B cell (primary cell): ENCODE data around the gene SLC66A1. TPM values are rescaled to one million over a fixed set of nuclear protein-coding genes. Genes with fewer than 3 reads are reported as not detected.

ENCODE experiments used
- ATAC-seq: fragments of 200-7000 bp; cut with Tn5 transposase; one replicate; pipeline ENCODE4 v1.10.0; 2021; ENCODE audit warnings: low read depth, mild to moderate bottlenecking, moderate number of reproducible peaks, moderate library complexity
- CTCF ChIA-PET: fragments of 350-600 bp; sonication (Branson Sonifier 250); formaldehyde crosslinking; loops from one replicate; lab custom pipeline; 2021; ENCODE audit warnings: antibody characterized with exemption, inconsistent platforms; lab: Charles Lee
- POLR2A ChIA-PET: fragments of 350-600 bp; sonication (Branson Sonifier 250); formaldehyde crosslinking; loops from one replicate; lab custom pipeline; 2021; ENCODE audit warnings: antibody characterized with exemption; lab: Charles Lee
- DNase-seq: peaks from one replicate; pipeline ENCODE4 v3.0.0; 2013
- H2AFZ ChIP-seq: 2 replicates; pipeline ENCODE4 v1.6.1; 2012; ENCODE audit warnings: mild to moderate bottlenecking, low read depth, low read length; ENCODE audit not compliant: insufficient read depth, poor library complexity, severe bottlenecking
- H3K27ac ChIP-seq, 2 donors: 1 replicate in 1 of 2; 2 replicates in 1 of 2; pipeline ENCODE4 v1.5.1; 2012 to 2013; ENCODE audit warnings: low read length in 2 of 2, mild to moderate bottlenecking in 2 of 2, moderate library complexity in 1 of 2
- H3K27me3 ChIP-seq, 4 experiments: fragments of 200-600 bp in 1 of 4; sonication (generic) in 1 of 4; replicated peaks in 1 of 4; 1 replicate in 2 of 4; 2 replicates in 2 of 4; pipeline versions ENCODE4 v1.6.1 to v1.7.0; 2013 to 2016; ENCODE audit warnings: low read length in 3 of 4, mild to moderate bottlenecking in 2 of 4, mixed read lengths in 1 of 4, moderate library complexity in 1 of 4; ENCODE audit not compliant: insufficient read depth in 4 of 4, control insufficient read depth in 3 of 4; ENCODE audit errors: control extremely low read depth in 1 of 4
- H3K36me3 ChIP-seq, 2 experiments: replicated peaks in 1 of 2; 1 replicate in 1 of 2; 2 replicates in 1 of 2; pipeline versions ENCODE4 v1.6.1 to v1.7.1; 2013; ENCODE audit warnings: low read length in 1 of 2; ENCODE audit not compliant: insufficient read depth in 2 of 2, control insufficient read depth in 1 of 2; ENCODE audit errors: control extremely low read depth in 1 of 2, extremely low read depth in 1 of 2
- H3K4me1 ChIP-seq, 2 donors: fragments of 200-600 bp in 1 of 2; sonication (generic) in 1 of 2; 1 replicate in 1 of 2; 2 replicates in 1 of 2; pipeline versions ENCODE4 v1.5.1 to v1.6.1; 2013 to 2017; ENCODE audit warnings: low read length in 2 of 2; ENCODE audit not compliant: control insufficient read depth in 2 of 2, insufficient read depth in 2 of 2
- H3K4me2 ChIP-seq: replicated peaks from 2 replicates; pipeline ENCODE3; 2012; ENCODE audit warnings: mild to moderate bottlenecking, low read depth, low read length; ENCODE audit not compliant: poor library complexity, severe bottlenecking
- H3K4me3 ChIP-seq, 5 experiments: fragments of 200-600 bp in 1 of 5; sonication (generic) in 1 of 5; 1 replicate in 3 of 5; 2 replicates in 2 of 5; pipeline versions ENCODE4 v1.5.1 to v1.7.0; 2011 to 2016; ENCODE audit warnings: low read length in 4 of 5, mild to moderate bottlenecking in 4 of 5, low read depth in 2 of 5, control low read depth in 1 of 5, moderate library complexity in 1 of 5; ENCODE audit not compliant: insufficient read depth in 1 of 5; ENCODE audit errors: control extremely low read depth in 1 of 5, extremely low read depth in 1 of 5
- H3K79me2 ChIP-seq: fragments of 200-600 bp; sonication (generic); one replicate; pipeline ENCODE4 v1.6.0; 2016; ENCODE audit warnings: low read length; ENCODE audit not compliant: control insufficient read depth, insufficient read depth
- H3K9ac ChIP-seq: fragments of 200-600 bp; sonication (generic); 2 replicates; pipeline ENCODE4 v1.6.1; 2017; ENCODE audit warnings: mild to moderate bottlenecking, low read length, moderate library complexity
- H3K9me3 ChIP-seq, 3 donors: one replicate each; pipeline versions ENCODE4 v1.6.1 to v1.7.1; 2013; ENCODE audit warnings: low read length in 2 of 3; ENCODE audit not compliant: control insufficient read depth in 2 of 3, insufficient read depth in 1 of 3; ENCODE audit errors: control extremely low read depth in 1 of 3
- H4K20me1 ChIP-seq: 2 replicates; pipeline ENCODE4 v1.6.0; 2012; ENCODE audit warnings: mild to moderate bottlenecking, low read length; ENCODE audit not compliant: insufficient read depth, control insufficient read depth, poor library complexity, severe bottlenecking
- H3K27ac Mint-ChIP-seq: one replicate; pipeline ENCODE4 v1.8.0; 2021; ENCODE audit warnings: mixed read lengths
- H3K27me3 Mint-ChIP-seq: one replicate; pipeline ENCODE4 v1.8.0; 2021; ENCODE audit warnings: mixed read lengths
- H3K4me1 Mint-ChIP-seq: one replicate; pipeline ENCODE4 v1.8.0; 2021; ENCODE audit warnings: mixed read lengths
- H3K4me3 Mint-ChIP-seq: one replicate; pipeline ENCODE4 v1.8.0; 2021; ENCODE audit warnings: mixed read lengths
- H3K9me3 Mint-ChIP-seq: one replicate; pipeline ENCODE4 v1.8.0; 2022; ENCODE audit warnings: mixed read lengths; ENCODE audit not compliant: insufficient read depth
- EZH2 ChIP-seq: IDR thresholded peaks from 2 replicates; pipeline ENCODE4 v1.6.1; 2012; ENCODE audit warnings: borderline replicate concordance, low read depth, mild to moderate bottlenecking, moderate library complexity, low read length; ENCODE audit not compliant: insufficient read depth, poor library complexity, severe bottlenecking
- WGBS: methylation state at CpG from one replicate; pipeline ENCODE4 v1.1.5; 2013; ENCODE audit warnings: missing lambda C conversion rate; ENCODE audit not compliant: insufficient coverage; 5-methylcytosine and 5-hydroxymethylcytosine counted together
- intact Hi-C: fragments of 100-400 bp; cut with micrococcal nuclease; formaldehyde crosslinking; loops from one replicate; pipeline ENCODE4 v1.10.0; 2022
- polyA plus RNA-seq: library from polyadenylated mRNA; depleted of rRNA; stranded (reverse); fragments of >200 nt; gene quantifications from 2 replicates; pipeline ENCODE4 v1.2.3, GENCODE V29; 2012
- total RNA-seq, 2 donors: library from RNA; stranded (reverse); fragments of 120-200 nt in 1 of 2; gene quantifications; 1 replicate in 1 of 2; 2 replicates in 1 of 2; pipeline versions ENCODE4 v1.2.3 to v1.2.4, GENCODE V29; 2013 to 2022
- TF ChIP-seq, protein P1 (sequence below): fragments of 200-600 bp; IDR thresholded peaks from one replicate; pipeline ENCODE4 v1.8.0; 2022; ENCODE audit warnings: antibody characterized with exemption, mild to moderate bottlenecking

Gene SLC66A1
- total and polyA plus RNA-seq, 2 donors (not counting 1 experiment from before 2014, with no cell fraction given): 24.4 to 26.8 TPM

DNA sequence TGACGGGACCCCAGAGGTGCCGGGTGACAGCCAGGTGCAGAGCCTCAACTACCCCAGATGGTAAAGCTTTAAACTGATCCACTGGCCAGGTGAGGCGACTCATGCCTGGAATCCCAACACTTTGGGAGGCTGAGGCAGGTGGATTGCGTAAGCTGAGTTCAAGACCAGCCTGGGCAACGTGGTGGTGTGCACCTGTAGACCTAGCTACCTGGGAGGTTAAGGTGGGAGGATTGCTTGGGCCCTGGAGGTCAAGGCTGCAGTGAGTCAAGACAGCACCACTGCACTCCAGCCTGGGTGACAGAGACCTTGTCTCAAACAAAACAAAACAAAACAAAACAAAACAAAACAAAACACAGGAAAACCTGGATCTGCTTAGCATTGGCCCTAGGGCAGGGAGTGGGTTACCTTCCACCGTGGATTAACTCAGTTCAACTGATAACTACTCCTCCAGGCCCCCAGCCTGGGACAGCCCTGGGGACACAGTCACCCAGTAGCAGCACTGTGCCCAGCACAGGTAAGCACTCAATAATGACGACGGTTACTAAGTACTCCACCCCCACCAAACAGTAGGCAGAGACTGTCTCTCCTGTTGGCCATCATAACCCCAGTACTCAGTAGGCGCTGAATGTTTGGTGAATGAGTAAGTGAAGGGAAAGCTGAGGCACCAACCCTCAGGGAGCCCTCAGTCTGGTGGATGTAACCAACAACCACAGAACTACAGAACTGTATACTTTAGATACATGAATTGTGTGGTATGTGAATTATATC is 21.6 kb downstream of the SLC66A1 start:
- WGBS: 82% methylated on average over 6 of the region's 9 CpGs
- no peaks in the 10 kb centered on the region for H3K79me2 ChIP-seq
- no peak overlapping the region for H3K4me3 Mint-ChIP-seq
- no peak overlapping the region for H3K27ac ChIP-seq
- H3K27me3 Mint-ChIP-seq: no peaks in the 10 kb centered on the region
- H3K9ac ChIP-seq: no peak overlapping the region
- H3K4me1 Mint-ChIP-seq: no peaks in the 10 kb centered on the region
- CTCF ChIA-PET: interaction anchor here (1.5 kb wide), 1 partner anchor 248 kb away, joined by 4 read pairs; no protein-coding TSS in a partner anchor
- H3K4me2 ChIP-seq: no peak overlapping the region
- H4K20me1 ChIP-seq: no peaks in the 10 kb centered on the region
- POLR2A ChIA-PET: no interaction called here
- no peaks in the 10 kb centered on the region for H3K9me3 ChIP-seq
- no peaks in the 10 kb centered on the region for H3K4me1 ChIP-seq
- H2AFZ ChIP-seq: no peak overlapping the region
- peaks cover 0 to 16% of the 10 kb centered on the region in 2 experiments for H3K36me3 ChIP-seq
- no peak for DNase-seq
- no peak overlapping the region for H3K27ac Mint-ChIP-seq
- ATAC-seq: no peak
- TF ChIP-seq, protein P1, sequence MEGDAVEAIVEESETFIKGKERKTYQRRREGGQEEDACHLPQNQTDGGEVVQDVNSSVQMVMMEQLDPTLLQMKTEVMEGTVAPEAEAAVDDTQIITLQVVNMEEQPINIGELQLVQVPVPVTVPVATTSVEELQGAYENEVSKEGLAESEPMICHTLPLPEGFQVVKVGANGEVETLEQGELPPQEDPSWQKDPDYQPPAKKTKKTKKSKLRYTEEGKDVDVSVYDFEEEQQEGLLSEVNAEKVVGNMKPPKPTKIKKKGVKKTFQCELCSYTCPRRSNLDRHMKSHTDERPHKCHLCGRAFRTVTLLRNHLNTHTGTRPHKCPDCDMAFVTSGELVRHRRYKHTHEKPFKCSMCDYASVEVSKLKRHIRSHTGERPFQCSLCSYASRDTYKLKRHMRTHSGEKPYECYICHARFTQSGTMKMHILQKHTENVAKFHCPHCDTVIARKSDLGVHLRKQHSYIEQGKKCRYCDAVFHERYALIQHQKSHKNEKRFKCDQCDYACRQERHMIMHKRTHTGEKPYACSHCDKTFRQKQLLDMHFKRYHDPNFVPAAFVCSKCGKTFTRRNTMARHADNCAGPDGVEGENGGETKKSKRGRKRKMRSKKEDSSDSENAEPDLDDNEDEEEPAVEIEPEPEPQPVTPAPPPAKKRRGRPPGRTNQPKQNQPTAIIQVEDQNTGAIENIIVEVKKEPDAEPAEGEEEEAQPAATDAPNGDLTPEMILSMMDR: no peak
- TF ChIP-seq EZH2: no peak
- H3K9me3 Mint-ChIP-seq: no peaks in the 10 kb centered on the region
- H3K4me3 ChIP-seq: no peak overlapping the region
- H3K27me3 ChIP-seq: no peaks in the 10 kb centered on the region
- intact Hi-C loops: no loop called here

DNA sequence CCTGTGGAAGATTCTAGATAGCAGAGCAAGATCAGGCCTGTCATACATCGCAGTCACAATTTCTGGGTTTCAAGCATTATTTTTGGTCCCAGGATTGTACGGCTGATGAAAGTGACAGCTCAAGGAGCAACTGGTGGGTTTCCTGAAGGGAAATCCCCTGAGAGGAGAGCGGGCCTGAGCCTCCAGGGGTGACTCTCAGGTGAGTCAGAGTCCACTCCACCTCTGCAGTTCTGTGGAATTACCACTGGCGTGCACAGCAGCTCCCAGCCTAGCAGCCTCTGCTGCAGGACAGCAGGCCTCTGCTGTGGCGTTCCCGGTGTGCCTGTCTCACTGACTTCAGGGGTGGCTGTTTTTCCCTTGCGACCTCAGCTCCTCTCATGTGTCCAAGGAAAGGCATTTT is 24.4 kb downstream of the SLC66A1 start:
- H3K4me3 Mint-ChIP-seq: no peak overlapping the region
- no peaks in the 10 kb centered on the region for H3K9me3 Mint-ChIP-seq
- CTCF ChIA-PET: interaction anchor here (1.3 kb wide), 1 partner anchor 246 kb away, joined by 3 read pairs; no protein-coding TSS in a partner anchor
- H3K4me2 ChIP-seq: no peak overlapping the region
- TF ChIP-seq, protein P1: no peak
- no peak for TF ChIP-seq EZH2
- ATAC-seq (no peak), DNase-seq (no peak)
- intact Hi-C loops: no loop called here
- no peaks in the 10 kb centered on the region for H3K4me1 Mint-ChIP-seq
- H3K9ac ChIP-seq: no peak overlapping the region
- no peaks in the 10 kb centered on the region for H3K27me3 ChIP-seq
- H3K36me3 ChIP-seq: peaks cover 0 to 34% of the 10 kb centered on the region in 2 experiments
- POLR2A ChIA-PET: no interaction called here
- H3K79me2 ChIP-seq: no peaks in the 10 kb centered on the region
- no peaks in the 10 kb centered on the region for H3K9me3 ChIP-seq
- WGBS: 87% methylated on average over 7 of the region's 7 CpGs
- no peaks in the 10 kb centered on the region for H3K4me1 ChIP-seq
- no peak overlapping the region for H3K27ac ChIP-seq
- peaks cover 11% of the 10 kb centered on the region for H4K20me1 ChIP-seq
- H2AFZ ChIP-seq: no peak overlapping the region
- H3K4me3 ChIP-seq: no peak overlapping the region
- H3K27me3 Mint-ChIP-seq: no peaks in the 10 kb centered on the region
- H3K27ac Mint-ChIP-seq: no peak overlapping the region
